AG04449 (cell line): ENCODE measurements around the gene SLIT1.

Source experiments
- CTCF ChIA-PET: fragments of 350-600 bp; formaldehyde crosslinking; extraction: SDS; loops from one replicate; lab custom pipeline; 2021; ENCODE audit warnings: antibody characterized with exemption; lab: Yijun Ruan, JAX
- POLR2A ChIA-PET: fragments of 400-600, 350-600 bp; formaldehyde crosslinking; extraction: SDS; loops from one replicate; lab custom pipeline; 2020; ENCODE audit warnings: antibody characterized with exemption, inconsistent platforms; lab: Yijun Ruan, JAX
- DNase-seq: peaks from one replicate; pipeline ENCODE4 v3.0.0-alpha.2; 2010; ENCODE audit warnings: low read depth, low spot score
- H3K4me3 ChIP-seq: 2 replicates; pipeline ENCODE4 v1.5.1; 2011; ENCODE audit warnings: low read depth, mild to moderate bottlenecking, control low read depth, low read length
- TF ChIP-seq, protein P1 (sequence below): IDR thresholded peaks from one replicate; pipeline ENCODE4 v1.5.1; 2011; ENCODE audit warnings: mild to moderate bottlenecking, moderate library complexity, low read length, control low read depth, inconsistent platforms; ENCODE audit not compliant: insufficient read depth; ENCODE audit errors: missing control alignments

Gene SLIT1

DNA sequence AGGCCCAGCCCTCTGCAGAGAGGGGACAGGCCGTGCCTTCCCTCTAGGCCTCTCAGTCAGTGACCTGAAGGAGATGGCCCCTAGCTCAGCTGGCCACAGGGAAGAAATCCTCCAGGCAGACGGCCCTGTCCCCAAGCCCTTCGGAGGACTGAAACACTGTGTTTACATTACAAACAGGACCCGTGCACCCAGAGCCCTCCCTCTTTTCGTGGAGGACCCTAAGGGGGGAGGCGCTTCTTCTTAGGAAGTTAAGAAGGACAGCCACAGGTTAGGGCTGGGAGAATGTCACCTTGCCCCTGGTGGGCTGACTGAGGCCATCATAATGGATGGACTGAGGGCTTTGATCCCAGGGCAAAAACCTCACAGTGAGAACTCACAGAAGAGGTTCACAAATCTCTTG lies 154.9 kb downstream of the SLIT1 start:
- POLR2A ChIA-PET, result no interaction called here
- TF ChIP-seq, protein P1, sequence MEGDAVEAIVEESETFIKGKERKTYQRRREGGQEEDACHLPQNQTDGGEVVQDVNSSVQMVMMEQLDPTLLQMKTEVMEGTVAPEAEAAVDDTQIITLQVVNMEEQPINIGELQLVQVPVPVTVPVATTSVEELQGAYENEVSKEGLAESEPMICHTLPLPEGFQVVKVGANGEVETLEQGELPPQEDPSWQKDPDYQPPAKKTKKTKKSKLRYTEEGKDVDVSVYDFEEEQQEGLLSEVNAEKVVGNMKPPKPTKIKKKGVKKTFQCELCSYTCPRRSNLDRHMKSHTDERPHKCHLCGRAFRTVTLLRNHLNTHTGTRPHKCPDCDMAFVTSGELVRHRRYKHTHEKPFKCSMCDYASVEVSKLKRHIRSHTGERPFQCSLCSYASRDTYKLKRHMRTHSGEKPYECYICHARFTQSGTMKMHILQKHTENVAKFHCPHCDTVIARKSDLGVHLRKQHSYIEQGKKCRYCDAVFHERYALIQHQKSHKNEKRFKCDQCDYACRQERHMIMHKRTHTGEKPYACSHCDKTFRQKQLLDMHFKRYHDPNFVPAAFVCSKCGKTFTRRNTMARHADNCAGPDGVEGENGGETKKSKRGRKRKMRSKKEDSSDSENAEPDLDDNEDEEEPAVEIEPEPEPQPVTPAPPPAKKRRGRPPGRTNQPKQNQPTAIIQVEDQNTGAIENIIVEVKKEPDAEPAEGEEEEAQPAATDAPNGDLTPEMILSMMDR, result no peak
- H3K4me3 ChIP-seq, result no peak overlapping the region
- DNase-seq, result no peak
- CTCF ChIA-PET, result interaction anchor here (1.0 to 7.9 kb wide), 3 partner anchors 6 to 204 kb away, joined by 3 to 153 read pairs (median 3); no protein-coding TSS in a partner anchor

- TF ChIP-seq, protein P1, result no peak
- no peak overlapping the region for H3K4me3 ChIP-seq
- no peak for DNase-seq
- ChIA-PET POLR2A (no interaction called here), CTCF (interaction anchor here (7.9 kb wide), 1 partner anchor 7 kb away, joined by 153 read pairs; no protein-coding TSS in a partner anchor)
These were observed 156.5 kb downstream of the SLIT1 start for GRCh38 chr10:97029271-97029670.

DNA sequence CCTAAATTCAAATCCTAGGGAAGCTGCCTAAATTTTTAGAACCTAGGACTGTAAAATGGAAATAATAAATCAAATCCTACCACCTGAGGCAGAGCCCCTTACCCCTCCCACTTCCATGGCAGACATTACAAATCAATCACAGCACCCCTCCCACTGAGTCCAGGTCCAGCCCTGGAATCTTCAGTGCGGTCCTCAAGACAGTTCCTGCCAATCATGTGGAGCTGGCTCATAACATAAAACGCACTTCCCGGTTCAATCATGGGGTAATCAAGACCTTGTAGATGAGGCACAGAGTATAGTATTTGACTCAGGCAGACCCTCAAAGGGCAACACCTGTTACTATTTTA lies 157.0 kb downstream of the SLIT1 start:
- TF ChIP-seq, protein P1, result no peak
- ChIA-PET POLR2A (no interaction called here), CTCF (interaction anchor here (7.9 kb wide), 1 partner anchor 8 kb away, joined by 153 read pairs; no protein-coding TSS in a partner anchor)
- H3K4me3 ChIP-seq, result no peak overlapping the region
- no peak for DNase-seq

DNA sequence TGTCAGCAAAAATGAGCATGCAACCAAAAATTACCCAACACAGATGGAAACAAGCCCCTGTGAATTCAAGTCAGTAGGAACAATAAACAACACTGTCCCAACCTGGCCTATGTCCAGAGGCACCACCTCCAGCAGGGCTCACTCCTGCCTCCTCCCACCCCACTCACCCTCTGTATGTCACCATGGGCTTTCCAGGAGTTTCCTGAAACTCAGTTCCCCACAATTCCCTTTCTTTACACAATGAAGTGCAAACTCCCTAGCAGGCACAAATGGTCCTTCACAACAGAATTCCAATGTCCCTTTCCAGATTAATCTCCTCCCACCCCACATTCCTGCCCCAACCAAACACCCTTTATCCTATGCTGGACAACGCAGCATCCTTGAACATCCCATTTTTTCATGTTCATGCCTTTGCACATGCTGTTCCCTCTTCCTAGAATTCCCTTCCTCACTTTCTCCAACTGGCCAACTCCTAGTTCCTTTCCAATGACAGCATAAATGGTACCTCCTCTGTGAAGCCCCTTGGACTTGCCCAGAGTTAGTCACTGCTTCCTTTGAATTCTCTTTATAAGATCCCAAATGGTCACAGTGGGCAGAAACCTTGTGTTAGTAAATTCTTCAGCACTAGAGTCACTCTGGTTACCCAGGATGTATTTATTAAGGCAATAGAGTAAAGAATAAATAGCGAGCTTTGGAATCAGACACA lies 157.5 kb downstream of the SLIT1 start:
- POLR2A ChIA-PET, result no interaction called here
- peak; percentile 41 for DNase-seq
- TF ChIP-seq, protein P1, result no peak
- CTCF ChIA-PET, result interaction anchor here (7.9 kb wide), 1 partner anchor 8 kb away, joined by 153 read pairs; no protein-coding TSS in a partner anchor
- no peak overlapping the region for H3K4me3 ChIP-seq

DNA sequence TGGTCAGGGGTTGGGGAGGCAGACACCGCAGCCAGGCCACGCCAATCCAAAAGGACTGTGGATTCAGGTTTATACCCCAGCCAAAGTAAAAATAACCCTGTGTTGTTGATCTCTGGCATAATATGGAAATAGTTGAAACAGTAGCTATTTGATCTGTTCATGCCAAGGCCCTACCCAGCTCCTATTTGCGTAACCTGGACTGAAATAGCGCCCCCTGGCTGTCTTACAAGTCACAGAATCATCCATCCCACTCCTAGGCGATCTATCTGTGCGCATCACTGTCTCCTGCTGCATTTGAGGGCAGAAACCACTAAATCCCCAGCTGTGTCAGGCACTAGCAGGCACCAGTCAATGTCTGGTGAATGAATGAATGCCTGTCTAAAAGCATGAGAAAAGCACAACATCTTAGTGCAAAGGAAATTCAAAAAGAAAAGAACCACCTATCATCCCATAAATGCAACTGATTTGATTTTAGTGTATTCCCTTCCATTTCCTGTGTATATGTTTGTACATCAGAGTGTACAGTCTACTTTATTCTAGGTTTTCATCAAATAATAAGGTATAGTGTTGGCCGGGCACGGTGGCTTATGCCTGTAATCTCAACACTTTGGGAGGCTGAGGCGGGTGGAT lies 160.0 kb downstream of the SLIT1 start:
- H3K4me3 ChIP-seq, result no peak overlapping the region
- no peak for DNase-seq
- POLR2A ChIA-PET, result no interaction called here
- TF ChIP-seq, protein P1, result peak; percentile 44
- CTCF ChIA-PET, result interaction anchor here (0.6 to 7.9 kb wide), 24 partner anchors 9 to 655 kb away, joined by 3 to 153 read pairs (median 4); no protein-coding TSS in a partner anchor
